Muscle of back (tissue), 11 donors: Measurements from ENCODE around the gene TGFBR3L. TPM values are rescaled to one million over a fixed set of nuclear protein-coding genes. Genes with fewer than 3 reads are reported as not detected.
A peak's percentile ranks its signal among the peaks of the same experiment; 100 is the strongest.
"Not testable (repeated sequence)": the region's sequence is repeated elsewhere in the genome, so short reads cannot be mapped to it uniquely, and the experiment has no call there.

Experiments used
- DNase-seq, 3 donors: peaks; one replicate each; pipeline versions ENCODE4 v3.0.0 to v3.0.0-alpha.2; 2013
- polyA plus RNA-seq, 10 donors: library from polyadenylated mRNA; unstranded; fragments of 120-200 nt; gene quantifications; one replicate each; pipeline ENCODE4 v1.2.1, GENCODE V29; 2013; ENCODE audit not compliant: insufficient read length in 10 of 10

The TGFBR3L gene
- polyA plus RNA-seq, 10 donors = 0.23 to 0.52 (median 0.46) TPM; not detected in 5

GRCh38 chr19:7916103-7916954 lies 1.7 kb downstream of the TGFBR3L start:
- no peak for DNase-seq

DNA sequence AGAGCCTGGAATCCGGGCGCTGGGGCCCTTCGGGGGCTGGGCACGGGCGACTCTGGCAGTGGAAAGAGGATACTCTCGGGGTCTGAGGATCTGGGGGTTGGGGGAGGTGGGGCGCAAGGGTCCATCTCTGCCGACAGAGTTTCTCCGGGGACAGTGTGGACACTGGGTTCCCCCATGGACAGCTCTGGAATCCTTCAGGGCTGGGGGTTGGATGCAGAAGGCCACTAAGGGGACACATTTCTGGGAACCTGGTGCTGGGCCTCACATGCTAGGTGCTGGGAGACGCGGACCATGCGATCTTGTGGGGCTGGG lies 2.3 kb downstream of the TGFBR3L start:
- DNase-seq = no peak

- DNase-seq = peak in 2 of 3 donors; percentile 19 to 52
These were observed 2.8 kb downstream of the TGFBR3L start for GRCh38 chr19:7917267-7918061.

GRCh38 chr19:7918062-7918614 lies 3.5 kb downstream of the TGFBR3L start:
- DNase-seq = not testable (repeated sequence)

DNA sequence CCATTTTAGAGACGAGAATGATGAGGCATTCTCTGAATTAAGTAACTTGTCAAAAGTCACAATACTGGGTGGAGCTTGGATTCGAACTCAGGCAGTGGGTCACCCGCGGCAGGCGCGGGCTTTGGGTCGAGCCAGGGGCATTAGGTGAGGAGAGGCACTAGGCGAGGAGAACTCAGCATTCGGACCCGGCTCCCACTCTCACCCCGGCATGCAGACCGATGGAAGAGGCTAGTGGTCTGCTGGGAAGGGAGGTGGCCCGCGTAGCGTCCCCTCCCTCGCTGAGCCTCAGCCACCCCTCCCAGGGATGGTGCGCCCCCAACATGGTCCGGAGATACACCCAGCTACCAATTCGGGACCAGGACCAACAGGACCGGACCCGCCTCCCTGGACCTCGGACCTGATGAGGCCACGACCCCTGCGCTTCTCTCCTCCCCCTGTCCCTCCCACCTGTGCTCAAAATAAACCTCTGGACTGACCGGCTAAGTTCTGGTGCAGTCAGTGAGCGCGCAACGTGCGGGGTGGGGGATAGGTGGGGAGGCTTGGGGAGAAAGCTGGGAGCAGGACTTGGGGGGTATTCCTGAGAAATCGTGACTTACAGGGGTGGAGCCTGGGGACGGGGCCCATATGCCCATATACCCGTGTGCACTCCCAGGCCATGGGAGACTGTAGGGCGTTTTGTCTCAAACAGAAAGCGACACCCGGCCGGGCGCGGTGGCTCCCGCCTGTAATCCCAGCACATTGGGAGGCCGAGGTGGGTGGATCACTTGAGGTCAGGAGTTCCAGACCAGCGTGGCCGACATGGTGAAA lies 4.2 kb downstream of the TGFBR3L start:
- DNase-seq = no peak

DNA sequence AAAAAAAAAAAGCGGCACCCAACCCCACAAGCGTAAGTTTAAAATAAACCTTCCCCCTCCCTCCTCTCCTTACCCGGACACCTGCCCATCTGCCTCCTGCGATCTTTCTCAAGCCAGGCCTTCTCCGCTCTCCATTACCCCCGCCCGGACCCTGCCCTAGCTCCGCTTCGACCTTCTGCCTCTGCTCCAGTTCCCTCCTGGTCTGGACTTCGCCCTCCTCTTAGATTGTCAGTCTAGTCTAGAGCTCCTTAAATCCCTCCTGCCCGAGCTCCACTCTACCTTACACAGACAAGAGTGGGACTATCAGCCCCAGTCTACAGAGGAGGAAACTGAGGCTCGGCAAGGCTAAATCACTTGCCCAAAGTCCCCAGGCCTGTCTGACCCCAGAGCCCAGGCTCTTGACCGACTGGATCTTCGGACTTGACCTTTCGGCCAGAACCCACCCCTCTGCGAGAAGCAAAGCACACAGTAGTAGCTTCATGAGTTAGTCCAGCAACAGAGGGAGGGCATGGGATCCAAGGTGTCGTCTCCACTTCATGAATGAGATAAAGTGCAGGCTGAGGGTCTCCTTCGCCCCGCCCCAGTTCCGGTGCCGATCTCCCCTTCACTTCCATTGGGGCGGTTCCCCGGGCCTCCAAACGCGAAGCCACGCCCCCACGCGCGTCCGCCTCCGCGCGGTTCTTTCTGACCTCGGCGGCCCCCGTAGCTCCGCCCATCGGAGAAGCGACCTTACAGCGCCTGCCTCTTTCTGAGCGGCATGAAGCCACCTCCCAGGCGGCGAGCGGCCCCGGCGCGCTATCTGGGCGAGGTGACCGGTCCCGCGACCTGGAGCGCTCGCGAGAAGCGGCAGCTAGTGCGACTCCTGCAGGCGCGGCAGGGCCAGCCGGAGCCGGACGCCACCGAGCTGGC lies 5.2 kb downstream of the TGFBR3L start, which contains the start of gene SNAPC2:
Gene SNAPC2, plus strand, starts transcription at position 729 of the 909 bp plus-strand sequence. Its CDS starts 29 bp downstream, at position 758.
- DNase-seq = peak; percentile 94 to 99 (median 96)

DNA sequence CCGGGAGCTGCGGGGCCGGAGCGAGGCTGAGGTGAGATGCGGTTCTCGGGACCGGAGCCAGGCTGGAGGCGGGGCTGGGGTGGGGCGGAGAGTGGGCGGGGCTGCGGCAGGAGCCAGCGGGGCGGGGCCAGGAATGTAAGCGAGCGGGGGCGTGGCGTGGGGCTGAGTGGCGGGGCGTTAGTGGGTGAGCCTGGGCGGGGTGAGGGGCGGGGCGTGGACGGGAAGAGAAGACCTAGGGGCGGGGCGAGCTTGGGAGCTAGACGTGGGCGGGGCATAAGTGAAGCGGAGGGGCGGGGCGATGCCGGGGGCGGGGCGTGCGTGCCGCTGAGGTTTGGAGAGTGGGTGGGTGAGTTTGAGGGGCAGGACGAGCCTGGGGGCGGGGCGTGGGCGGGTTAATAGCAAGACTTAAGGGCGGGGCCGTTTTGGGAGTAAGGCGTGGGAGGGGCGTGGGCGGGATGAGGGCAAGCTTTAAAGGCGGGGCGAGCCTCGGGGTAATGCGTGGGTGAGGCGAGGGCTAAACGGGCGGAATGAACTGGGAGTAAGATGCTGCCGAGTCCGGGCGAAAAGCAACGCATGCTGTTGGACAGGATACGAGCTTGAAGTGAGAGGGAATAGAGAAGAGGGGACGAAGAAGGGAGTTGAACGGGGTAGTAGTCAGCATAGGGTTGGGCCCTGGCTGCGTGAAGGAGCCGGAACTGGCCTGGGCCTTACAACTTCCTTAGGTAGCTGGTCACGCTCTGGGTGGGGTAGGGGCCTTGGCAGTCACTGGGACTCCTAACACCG lies 6.1 kb downstream of the TGFBR3L start:
- peak; percentile 96 to 97 (median 96) for DNase-seq

GRCh38 chr19:7921302-7921966 lies 6.8 kb downstream of the TGFBR3L start:
- no peak for DNase-seq

DNA sequence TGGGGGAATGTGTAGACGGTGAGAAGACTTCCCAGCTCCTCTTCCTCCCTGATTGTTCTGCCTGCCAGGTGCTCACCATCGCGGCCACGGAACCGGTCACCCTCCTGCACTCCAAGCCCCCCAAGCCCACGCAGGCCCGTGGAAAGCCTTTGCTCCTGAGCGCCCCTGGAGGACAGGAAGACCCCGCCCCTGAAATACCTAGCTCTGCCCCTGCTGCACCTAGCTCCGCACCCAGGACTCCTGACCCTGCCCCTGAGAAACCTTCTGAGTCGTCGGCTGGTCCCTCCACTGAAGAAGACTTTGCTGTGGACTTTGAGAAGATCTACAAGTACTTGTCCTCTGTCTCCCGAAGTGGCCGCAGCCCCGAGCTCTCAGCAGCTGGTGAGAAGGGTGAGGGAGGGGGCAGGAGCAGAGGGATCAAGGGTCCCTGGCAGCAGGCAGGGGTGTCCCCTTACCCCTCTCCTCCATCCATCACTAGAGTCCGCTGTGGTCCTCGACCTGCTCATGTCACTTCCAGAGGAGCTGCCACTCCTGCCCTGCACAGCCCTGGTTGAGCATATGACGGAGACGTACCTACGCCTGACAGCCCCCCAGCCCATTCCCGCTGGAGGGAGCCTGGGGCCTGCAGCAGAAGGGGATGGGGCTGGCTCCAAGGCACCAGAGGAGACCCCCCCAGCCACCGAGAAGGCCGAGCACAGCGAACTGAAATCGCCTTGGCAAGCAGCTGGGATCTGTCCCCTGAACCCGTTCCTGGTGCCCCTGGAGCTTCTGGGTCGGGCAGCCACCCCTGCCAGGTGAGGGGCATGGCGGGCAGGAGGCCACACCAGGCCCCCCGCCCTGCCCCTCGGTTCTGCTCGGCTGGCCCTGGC lies 7.6 kb downstream of the TGFBR3L start:
- DNase-seq = no peak

DNA sequence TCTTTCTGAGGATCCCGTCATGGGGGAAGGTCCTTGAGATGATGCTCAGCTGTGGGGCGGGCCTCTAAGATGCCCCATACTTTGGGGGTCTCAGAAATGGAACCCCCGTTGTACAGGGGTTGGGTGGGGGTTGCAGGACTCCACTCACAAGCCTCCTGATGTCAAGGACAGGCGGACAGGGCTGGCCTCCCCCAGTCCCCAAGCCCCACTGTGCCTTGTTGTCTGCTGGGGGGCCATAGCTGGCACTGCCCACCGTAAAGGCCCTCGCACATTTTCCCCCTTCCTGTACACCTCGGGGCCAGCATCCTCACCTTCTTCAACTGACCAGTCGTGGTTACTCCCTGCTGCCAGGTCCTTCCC lies 8.2 kb downstream of the TGFBR3L start:
- no peak for DNase-seq

- DNase-seq = no peak
These were observed 8.9 kb downstream of the TGFBR3L start for GRCh38 chr19:7923295-7924191.

DNA sequence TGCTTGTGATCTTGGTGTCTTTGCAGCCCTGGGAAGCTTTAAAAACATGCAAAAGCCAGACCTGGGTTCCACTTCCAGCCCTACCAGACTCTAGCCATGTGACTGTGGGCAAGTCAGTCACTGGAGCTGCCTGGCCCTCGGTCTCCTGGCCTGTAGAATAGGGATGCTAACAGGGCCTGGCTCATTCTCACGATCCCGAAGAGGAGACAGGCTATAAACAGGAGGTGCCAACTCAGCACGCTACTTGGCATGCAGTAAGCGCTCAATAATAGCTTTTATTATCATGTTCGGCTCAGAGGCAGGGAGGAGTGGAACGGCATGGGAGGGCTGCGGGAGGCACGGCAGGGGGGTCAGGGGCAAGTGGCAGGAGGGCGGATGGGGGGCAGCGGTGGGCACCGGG lies 9.6 kb downstream of the TGFBR3L start:
- no peak for DNase-seq

GRCh38 chr19:7924651-7925170 lies 10.1 kb downstream of the TGFBR3L start:
- DNase-seq = peak in 1 of 3 donors; percentile 14

- DNase-seq = peak; percentile 61 to 88 (median 84)
These were observed 10.7 kb downstream of the TGFBR3L start for GRCh38 chr19:7925171-7925851.

GRCh38 chr19:7926021-7926726 lies 11.5 kb downstream of the TGFBR3L start, which contains the start of gene CTXN1:
Gene CTXN1 (minus strand): TSS chr19:7926135. CDS start chr19:7925538, 597 bp downstream.
- peak in 2 of 3 donors; percentile 39 to 67 for DNase-seq
